Parathyroid adenoma (tissue), 2 donors: ENCODE results near the gene CPNE5.
"Not testable (repeated sequence)": the region's sequence is repeated elsewhere in the genome, so short reads cannot be mapped to it uniquely, and the experiment has no call there.

Experiments used
- H2AFZ ChIP-seq: fragments of 300-600 bp; sonication (generic); one replicate; pipeline ENCODE4 v1.7.0; 2017; ENCODE audit warnings: antibody characterized with exemption, mild to moderate bottlenecking
- H3K27ac ChIP-seq: fragments of 300-600 bp; sonication (generic); one replicate; pipeline ENCODE4 v1.7.0; 2017
- H3K27me3 ChIP-seq: fragments of 300-600 bp; sonication (generic); one replicate; pipeline ENCODE4 v1.7.0; 2017; ENCODE audit warnings: low read length; ENCODE audit not compliant: control insufficient read depth, insufficient read depth
- H3K36me3 ChIP-seq: fragments of 300-600 bp; sonication (generic); one replicate; pipeline ENCODE4 v1.7.0; 2017; ENCODE audit warnings: low read length; ENCODE audit not compliant: control insufficient read depth, insufficient read depth
- H3K4me1 ChIP-seq: fragments of 300-600 bp; sonication (generic); one replicate; pipeline ENCODE4 v1.7.0; 2017; ENCODE audit warnings: control low read depth
- H3K4me2 ChIP-seq: fragments of 300-600 bp; sonication (generic); one replicate; pipeline ENCODE4 v1.7.0; 2017; ENCODE audit warnings: low read length
- H3K4me3 ChIP-seq: fragments of 300-600 bp; sonication (generic); one replicate; pipeline ENCODE4 v1.7.0; 2017; ENCODE audit warnings: low read depth, low read length
- H3K79me2 ChIP-seq: fragments of 300-600 bp; sonication (generic); one replicate; pipeline ENCODE4 v1.7.0; 2017; ENCODE audit warnings: control low read depth
- H3K9ac ChIP-seq: fragments of 300-600 bp; sonication (generic); one replicate; pipeline ENCODE4 v1.7.0; 2017; ENCODE audit warnings: mild to moderate bottlenecking
- H3K9me3 ChIP-seq: fragments of 300-600 bp; sonication (generic); one replicate; pipeline ENCODE4 v1.7.0; 2017; ENCODE audit warnings: low read length; ENCODE audit not compliant: control insufficient read depth
- CTCF ChIP-seq: fragments of 300-600 bp; sonication (generic); IDR thresholded peaks from one replicate; pipeline ENCODE4 v1.7.0; 2017; ENCODE audit warnings: antibody characterized with exemption, mild to moderate bottlenecking
- donor health status: primary hyperparathyroidism.

The CPNE5 gene

DNA sequence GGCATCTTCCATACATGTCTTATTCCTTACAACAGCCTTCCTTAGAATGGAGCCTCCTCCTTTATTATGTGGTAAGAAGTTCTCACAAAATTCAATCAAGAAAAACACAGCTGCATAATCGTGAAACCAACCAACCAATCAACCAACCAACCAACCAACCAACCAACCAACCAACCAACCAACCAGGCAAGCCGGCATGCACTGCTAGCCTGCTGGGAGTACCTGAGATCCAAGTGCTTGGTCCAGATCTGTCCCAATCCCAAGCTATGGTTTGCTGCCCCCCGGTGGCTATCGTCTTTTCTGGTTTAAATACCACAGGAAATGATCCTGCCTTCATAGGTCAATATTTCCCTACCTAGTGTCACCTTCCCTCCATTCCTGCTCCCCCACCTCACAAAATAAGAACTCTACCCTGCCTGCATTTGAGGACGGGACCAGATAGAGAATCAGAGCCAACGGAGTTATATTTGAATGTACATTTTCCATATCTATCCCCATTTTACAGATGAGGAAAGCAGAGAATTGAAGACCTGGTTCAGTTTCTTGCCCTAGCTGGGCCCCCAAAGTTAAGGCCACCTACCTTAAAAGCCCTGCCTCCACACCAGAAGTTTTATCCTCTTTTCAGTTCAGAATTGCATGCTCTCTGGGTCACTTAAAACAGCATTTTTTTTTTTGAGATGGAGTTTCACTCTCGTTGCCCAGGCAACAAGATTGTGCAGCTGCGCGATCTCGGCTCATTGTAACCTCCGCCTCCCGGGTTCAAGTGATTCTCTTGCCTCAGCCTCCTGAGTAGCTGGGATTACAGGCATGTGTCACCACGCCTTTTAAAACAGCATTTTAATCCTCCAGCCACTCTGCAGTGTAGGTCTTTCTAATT lies 114.5 kb downstream of the CPNE5 start:
- no peak overlapping the region for H3K9ac ChIP-seq
- no peaks in the 10 kb centered on the region for H3K4me1 ChIP-seq
- no peaks in the 10 kb centered on the region for H3K27me3 ChIP-seq
- H3K27ac ChIP-seq, result no peak overlapping the region
- no peak overlapping the region for H3K4me2 ChIP-seq
- no peaks in the 10 kb centered on the region for H3K9me3 ChIP-seq
- no peak overlapping the region for H2AFZ ChIP-seq
- peak; percentile 71 for TF ChIP-seq CTCF
- H3K79me2 ChIP-seq, result no peaks in the 10 kb centered on the region
- no peak overlapping the region for H3K4me3 ChIP-seq
- H3K36me3 ChIP-seq, result no peaks in the 10 kb centered on the region

DNA sequence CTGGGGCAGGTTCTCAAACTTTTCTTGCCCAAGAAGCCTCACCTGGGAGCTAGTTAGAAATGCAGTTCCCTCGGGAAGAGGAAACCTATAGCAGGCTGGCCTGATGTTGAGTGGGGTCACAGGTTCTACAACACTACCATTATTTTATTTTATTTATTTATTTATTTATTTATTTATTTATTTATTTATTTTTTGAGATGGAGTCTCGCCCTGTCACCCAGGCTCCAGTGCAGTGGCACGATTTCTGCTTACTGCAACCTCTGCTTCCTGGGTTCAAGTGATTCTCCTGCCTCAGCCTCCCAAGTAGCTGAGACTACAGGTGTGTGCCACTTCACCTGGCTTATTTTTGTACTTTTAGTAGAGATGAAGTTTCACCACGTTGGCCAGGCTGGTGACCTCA lies 115.3 kb downstream of the CPNE5 start:
- H3K27me3 ChIP-seq, H3K9ac ChIP-seq, H3K4me1 ChIP-seq, H3K4me2 ChIP-seq, H2AFZ ChIP-seq, H3K36me3 ChIP-seq, H3K79me2 ChIP-seq, H3K9me3 ChIP-seq, H3K27ac ChIP-seq, H3K4me3 ChIP-seq: not testable (repeated sequence)

- no peak overlapping the region for H3K4me2 ChIP-seq
- TF ChIP-seq CTCF, result no peak
- no peak overlapping the region for H3K27ac ChIP-seq
- no peaks in the 10 kb centered on the region for H3K79me2 ChIP-seq
- no peaks in the 10 kb centered on the region for H3K4me1 ChIP-seq
- no peak overlapping the region for H2AFZ ChIP-seq
- no peaks in the 10 kb centered on the region for H3K36me3 ChIP-seq
- H3K4me3 ChIP-seq, result no peak overlapping the region
- H3K9me3 ChIP-seq, result no peaks in the 10 kb centered on the region
- H3K27me3 ChIP-seq, result no peaks in the 10 kb centered on the region
- no peak overlapping the region for H3K9ac ChIP-seq
Measured at GRCh38 chr6:36722879-36723278, 116.4 kb downstream of the CPNE5 start.

- Histone ChIP-seq H3K4me1 (no peaks in the 10 kb centered on the region), H3K4me3 (no peak overlapping the region), H3K27me3 (no peaks in the 10 kb centered on the region), H3K27ac (no peak overlapping the region), H3K9ac (no peak overlapping the region), H2AFZ (no peak overlapping the region), H3K4me2 (no peak overlapping the region), H3K9me3 (no peaks in the 10 kb centered on the region), H3K36me3 (no peaks in the 10 kb centered on the region), H3K79me2 (no peaks in the 10 kb centered on the region)
- TF ChIP-seq CTCF, result no peak
Measured at GRCh38 chr6:36722365-36722764, 116.9 kb downstream of the CPNE5 start.

- Histone ChIP-seq H3K9ac (no peak overlapping the region), H2AFZ (no peak overlapping the region), H3K36me3 (no peaks in the 10 kb centered on the region), H3K27me3 (no peaks in the 10 kb centered on the region), H3K4me1 (no peaks in the 10 kb centered on the region), H3K9me3 (no peaks in the 10 kb centered on the region), H3K4me3 (no peak overlapping the region), H3K79me2 (no peaks in the 10 kb centered on the region), H3K27ac (no peak overlapping the region), H3K4me2 (no peak overlapping the region)
- TF ChIP-seq CTCF, result no peak
Measured at GRCh38 chr6:36721369-36722140, 117.7 kb downstream of the CPNE5 start.
